HG02678 (cell line): Measurements from ENCODE around the gene SDC1.

Source experiments
- ATAC-seq: cut with Tn5 transposase; IDR thresholded peaks from one replicate; pipeline ENCODE4 v1.9.1; 2021; ENCODE audit warnings: mild to moderate bottlenecking, moderate library complexity; ENCODE audit not compliant: unreplicated experiment

The SDC1 gene

DNA sequence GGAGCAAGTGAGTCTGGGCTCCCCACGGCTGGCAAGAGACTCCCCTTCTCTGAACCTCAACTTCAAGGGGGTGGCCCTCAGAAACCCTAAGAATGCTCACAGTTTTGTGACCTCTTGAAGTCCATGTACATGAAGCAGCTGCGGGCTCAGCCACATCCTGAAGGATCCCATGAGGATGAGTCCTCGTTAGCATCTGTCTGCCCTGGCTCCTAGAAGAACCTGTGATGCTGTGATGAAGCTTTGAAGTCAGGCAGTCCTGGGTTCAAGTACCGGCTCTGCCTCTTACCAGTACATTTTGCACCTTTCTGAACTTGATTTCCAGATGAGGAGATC, 38.1 kb downstream of the SDC1 start:
- no peak for ATAC-seq

DNA sequence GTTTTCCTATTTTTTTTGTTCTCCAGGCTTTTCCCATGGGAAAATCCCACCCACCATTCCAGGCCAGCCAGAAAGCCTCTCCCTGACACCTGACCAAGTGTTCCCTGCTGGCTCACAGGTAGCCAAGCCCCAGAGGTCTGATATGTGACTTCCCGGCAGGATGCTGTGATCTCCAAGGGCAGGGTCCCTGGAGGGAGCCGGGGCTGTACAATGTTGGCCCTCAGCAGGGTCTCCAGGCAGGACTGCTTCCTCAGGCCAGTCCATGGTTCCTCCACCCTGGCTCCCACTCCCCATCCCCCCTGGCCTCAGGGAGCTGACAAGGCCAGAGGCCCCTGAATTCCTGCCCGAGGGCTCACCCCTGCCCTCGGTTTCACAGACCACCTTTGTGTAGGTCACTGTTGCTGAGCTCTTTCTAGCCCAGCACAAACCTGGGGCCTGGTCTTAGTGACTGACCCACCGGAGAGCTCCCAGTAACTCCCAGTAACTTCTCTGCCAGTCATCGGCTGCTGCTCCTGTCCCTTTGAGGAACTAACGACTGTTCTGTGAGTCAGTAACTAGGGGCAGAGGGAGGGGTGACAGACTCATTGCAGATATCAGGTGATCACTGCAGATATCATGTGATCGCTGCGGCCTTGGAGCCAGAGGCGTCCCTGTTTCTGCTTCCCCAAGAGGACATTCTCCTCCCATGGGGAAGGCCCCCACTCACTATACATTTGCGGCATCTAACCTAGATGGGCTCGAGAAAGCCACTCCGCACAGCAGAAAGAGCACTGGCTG, 38.7 kb downstream of the SDC1 start:
- no peak for ATAC-seq

DNA sequence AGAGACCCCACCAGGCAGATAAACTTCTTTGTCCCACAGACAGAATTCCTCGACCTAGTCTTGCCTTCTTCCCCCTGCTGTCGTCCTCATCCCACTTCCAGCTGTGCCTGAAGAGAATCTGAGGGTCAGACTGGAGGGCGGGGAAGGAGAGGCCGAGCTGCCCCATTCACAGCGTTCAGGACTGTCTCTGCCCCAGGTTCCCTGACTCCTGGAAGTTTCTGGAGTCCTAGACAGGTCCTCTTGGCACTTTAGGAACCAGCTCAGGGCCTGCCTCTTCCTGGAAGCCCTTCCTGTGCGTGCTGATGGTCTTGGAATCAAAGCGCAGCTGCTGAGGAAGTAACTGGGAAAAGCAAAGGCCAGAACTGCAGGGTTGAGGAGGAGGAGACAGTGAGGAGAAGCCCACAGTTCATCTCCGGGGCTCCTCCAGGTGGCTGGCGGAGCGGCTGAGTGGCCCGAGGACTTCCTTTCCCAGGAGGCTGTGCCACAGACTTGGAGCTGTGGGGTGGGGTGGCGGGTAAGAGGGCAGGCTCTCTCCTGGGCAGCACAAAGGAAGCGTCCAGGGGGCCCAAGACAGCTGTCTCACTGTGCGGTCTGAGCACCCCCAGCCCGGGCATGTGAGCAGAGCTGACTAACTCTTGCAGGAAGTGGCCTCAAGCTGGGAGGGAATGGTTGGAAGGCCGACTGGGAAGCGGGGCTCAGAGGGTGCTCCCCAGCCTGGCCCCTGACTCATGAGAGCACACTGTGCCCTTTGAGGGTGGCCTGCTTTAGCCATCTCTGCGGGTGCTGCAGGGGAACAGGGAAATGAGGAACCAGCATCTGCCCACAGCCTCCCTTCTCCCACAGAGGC, 39.5 kb downstream of the SDC1 start:
- no peak for ATAC-seq

DNA sequence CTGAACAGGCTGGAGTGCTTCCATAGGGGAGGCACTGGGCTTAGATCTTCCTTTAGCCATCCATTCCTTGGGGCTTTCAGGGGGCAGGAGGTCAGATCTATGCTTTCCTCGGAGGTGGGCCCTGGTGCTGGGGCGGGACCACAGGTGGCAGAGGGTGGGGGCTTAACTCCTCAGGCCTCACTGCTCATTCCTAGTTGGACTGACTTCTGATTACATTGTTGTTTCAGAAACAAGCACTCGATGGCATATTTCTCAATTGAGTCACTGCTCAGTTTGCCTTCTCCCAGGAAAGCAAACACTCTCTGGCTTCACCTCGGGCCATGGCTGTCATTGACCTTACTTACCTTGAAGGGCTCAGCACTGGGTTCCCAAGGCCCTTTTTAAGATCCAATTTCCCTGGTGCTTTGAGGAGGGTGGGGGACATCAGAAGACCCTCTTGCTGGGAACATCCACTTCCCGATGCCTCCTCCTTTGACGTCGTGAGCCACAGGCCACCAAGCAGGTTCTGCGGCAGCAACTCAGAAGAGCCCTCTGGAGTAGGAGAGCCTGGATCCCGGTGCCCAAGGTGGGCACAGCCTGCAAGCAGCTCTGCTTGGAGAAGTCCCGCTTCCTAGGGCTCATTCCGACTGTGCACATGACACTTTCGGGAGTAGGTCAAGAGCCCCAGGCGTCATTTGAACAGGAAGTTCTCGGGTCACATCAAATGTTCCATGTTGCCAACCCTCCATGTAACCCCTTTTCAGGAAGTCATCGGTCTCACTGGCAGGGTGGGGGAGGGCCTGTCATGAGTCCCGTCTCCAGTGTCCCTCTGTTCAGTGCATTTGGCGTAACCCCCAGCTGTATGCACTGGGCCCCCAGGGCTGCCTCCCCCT, 40.6 kb downstream of the SDC1 start:
- ATAC-seq, result no peak

DNA sequence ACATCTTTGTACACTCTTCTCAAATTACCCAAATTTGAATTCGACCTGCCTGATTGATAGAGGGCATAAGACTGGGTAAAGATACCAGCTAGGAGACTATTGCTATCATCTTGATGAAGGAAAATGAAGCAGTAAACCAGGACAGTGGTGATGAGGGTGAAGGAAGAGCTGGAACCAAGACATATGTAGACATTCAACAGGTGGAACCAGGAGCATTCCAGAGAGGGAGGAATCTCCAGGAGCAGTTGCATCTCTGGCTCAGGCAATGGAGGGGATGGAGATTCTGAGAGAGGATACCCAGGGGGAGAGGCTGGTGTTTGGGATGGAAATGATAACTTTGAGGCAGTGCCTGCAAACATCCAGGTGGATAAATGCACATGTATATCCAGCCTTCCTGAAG, 41.6 kb downstream of the SDC1 start:
- ATAC-seq, result no peak

DNA sequence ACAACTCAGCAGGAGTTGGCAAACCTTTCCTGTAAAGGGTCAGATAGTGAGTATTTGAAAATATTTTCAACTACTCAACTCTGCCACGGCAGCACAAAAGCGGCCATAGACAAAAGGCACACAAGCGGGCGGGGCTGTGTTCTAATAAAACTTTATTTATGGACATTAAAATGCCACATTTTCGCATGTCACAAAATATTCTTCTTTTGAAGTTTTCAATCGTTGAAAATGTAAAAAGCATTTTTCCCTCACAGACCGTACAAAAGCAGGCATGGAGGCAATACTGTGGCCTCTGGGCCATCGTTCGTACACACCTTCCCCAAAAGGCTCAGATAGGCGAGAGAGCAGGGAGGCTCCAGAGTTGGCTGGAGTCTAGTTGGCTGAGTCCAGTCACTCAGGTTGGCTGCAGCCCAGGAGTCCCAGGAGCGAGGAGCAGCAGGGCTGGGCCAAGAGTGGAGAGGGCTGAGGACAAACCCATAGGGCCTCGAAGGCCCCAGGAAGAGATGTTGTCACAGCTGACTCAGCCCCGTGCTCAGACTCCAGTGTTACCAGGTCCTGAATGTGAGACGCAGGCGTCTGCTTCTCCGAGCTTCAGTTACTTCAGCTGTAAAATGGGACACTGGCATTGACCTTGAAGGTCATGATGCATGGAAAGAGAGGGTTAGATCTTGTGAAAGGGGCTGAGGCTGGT, 42.5 kb downstream of the SDC1 start:
- no peak for ATAC-seq

DNA sequence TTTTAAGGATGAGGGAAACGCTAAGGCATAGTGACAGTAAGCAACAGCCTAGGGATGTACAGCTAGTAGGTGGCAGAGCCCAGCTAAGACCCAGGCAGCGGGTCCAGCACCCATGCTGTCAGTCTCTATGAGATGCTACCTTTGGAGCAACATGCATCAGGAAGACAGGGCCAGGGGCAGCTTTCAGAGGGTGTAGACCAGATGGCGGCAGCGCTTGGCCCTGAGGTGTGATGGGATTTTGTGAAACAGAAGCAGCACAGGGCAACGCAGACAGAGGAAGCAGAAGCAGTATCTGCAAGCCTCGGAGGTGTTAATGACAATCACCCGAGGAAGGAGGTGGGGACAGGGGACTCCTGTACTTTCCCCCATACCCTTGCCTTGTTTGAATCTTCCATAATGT, 43.2 kb downstream of the SDC1 start:
- no peak for ATAC-seq

DNA sequence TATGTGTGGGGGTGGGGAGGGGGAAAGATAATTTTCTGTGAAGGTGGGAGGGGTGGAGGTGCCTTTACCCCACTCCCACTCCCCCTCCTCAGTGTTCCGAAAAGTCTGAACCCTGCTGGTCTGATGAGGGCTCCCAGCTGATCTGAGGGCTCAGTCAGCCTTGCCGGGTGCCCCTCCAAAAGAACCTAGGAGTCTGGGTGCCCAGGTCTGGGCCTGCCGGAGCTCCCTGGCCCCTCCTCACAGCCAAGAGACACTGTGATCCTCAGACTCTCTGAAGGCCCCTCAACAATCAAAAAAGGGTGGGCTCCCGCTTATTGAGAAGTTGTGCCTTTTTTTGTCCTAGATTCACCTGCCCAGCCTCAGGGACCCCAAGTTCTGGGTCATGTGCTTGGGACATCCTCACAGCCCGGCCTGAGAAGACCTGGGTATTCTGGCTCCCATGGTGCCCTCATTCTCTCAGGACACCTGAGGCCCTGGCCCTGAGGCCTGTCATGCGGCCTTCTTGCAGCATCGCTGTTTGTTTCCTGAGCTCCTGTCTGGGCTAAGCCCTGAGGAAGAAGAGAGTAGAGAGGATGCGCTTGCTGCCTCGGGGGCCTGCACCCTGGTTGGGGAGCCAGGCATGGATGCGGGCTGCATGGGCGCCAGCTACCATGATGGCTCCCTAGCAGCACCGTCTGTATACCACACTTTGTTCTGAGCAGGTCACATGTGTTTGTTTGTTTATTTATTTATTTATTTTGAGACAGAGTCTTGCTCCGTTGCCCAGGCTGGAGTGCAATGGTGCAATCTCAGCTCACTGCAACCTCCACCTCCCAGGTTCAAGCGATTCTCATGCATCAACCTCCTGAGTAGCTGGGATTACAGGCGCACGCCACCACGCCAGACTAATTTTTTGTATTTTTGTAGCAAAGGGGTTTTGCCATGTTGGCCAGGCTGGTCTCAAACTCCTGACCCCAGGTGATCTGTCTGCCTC, 44.0 kb downstream of the SDC1 start:
- ATAC-seq, result no peak

DNA sequence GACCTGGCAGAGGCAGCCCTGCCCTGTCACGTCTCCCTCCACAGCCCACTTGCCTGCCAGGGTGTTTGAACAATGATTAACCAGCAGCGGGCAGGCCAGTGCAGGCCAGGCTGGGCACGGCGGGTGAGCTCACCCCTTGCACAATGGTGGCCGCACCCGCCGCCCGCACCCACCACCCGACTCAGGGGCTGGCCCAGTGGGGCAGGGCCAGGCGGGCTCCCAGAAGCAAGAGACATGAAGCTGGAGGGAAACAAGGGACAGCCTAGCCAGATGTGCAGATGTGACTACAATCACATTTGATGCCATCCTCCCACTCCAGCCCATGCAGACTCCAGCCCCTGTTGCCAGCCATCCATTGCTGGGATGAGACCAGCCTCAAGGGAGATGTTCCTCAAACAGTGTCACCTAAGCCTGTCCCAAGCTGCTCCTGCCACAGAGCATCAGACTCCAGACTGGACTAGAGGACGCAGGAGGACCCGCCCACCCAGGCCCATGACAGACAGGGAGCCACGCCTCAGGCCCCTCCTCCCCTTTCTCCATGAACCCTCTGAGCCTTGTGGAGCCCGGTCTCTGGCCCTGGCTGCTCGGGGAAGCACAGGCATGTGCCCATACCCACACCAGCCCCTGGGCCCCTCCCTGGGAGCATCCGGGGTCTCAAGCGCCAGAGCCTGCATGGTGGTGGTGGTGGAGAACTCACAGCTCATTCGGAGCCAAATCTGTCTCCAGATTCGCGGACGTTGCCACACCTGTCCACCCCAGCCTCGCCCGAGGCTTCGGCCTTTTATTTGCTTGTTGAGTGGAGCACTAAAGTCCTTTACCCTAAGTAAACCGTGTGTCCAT, 45.0 kb downstream of the SDC1 start:
- ATAC-seq, result no peak

DNA sequence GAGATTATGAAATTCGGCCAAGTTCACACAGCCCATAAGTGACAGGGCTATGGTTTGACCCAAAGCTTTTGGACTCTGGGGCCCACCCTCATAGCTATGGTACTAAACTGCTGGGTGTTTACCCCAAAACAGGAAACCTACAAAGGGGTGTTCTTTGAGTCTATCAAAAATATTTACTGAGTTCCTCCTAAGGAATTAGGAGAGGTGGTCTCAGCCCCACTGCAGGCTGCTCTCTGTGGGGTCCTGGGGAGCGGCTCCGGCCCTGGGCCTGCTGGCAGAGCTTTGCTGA, 45.5 kb downstream of the SDC1 start:
- no peak for ATAC-seq

DNA sequence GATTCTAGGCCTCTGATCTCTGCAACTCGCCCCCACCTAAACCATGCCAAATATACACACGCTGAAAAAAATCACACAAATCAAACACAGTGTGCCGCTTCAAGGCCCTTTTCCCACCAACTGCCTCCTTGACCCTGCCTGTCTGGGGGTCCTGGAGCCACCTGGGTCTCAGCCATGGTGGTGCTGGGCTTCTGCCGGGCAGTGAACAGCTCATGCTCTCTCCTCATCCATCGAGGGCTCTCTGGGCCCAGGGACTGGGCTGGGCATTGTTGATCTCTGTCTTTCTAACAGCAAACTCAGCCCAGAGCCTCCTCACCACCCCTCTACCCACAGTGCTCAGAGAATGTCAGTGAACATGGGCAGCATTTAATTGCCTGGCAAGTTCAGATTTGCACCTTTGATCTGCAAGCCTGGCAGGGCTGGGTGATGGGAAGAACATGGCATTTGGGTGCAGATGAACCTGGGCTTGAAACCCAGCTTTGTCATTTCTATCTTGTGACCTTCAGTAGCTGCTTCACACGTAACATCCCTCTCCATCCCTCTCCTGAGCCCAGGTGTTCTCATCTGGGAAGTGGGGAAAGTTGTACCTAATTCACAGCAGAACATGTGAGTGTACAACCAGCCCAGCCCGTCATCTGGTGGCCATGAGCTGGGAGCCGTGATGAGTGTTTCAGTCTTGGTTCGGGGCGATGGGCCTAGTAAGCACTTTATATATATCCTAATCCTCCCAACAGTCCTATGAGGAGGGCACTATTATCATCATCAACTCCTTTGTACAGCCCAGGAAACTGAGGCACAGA, 46.1 kb downstream of the SDC1 start:
- ATAC-seq, result no peak

DNA sequence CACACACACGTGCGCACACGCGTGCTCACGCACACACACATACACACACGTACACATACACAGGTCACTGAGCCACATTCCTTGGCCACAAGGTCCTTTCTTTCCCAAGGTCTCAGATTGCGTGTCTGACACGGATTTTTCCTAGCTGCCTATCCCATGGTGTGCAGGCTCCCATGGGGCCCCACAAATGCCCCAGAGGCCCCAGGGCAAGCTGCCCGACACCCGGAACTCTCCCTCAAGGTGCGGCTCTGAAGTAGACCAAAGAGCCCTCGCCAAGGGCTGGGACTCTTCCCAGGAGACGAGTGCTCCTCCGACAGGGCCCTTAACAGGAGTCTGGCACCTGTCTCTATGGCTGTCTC, 46.7 kb downstream of the SDC1 start:
- no peak for ATAC-seq

DNA sequence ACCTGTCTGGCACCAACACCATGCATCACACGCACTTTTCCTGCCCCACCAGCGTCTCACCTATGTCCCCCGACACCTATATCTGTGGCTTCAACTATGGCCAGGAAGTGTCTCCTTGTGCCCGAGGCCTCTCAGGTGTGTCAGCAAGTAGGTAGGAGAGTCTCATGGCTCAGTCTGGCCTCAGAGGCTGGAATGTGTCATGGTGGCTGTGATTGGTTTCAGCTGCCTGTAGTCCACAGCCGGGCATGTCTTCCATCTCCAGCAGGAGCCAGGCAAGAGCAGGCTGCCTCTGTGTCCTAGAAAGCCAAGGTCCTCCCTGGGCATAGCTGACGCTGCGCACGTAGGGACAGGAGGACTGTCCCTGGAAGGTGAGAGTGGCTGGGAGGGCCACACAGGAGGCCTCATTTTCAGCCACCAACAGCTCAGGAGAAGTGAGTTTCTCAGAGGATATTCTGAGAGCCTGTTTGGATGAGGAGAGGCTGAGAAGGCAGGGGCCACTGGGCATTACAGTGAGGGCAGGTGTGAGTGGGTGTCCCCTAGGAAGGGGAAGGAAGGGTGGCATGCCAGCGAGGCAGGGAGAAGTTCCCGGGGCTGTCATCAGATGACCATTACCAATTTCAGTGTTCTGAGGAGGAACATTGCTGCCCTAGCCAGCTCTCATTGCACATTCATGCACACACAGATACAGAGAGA, 47.2 kb downstream of the SDC1 start:
- no peak for ATAC-seq

DNA sequence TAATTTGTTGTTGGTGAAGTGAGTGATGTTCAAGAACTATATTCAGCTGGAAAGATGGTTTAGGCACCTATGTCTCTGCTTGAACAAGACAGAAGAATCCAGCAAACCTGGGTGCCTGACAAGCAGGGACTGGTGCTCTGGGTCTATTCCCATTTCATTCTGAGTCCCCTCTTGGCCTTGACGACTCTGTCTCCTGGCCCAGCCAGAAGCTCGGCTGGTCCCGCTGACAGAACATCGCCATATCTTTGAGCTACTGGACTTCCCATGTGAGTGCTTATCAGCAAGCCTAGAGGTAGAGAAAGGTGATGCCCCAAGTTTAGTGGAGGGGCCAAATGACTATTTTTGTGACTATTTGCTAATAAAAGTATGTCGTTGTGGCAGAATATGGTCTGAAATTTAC, 48.2 kb downstream of the SDC1 start:
- ATAC-seq, result no peak

DNA sequence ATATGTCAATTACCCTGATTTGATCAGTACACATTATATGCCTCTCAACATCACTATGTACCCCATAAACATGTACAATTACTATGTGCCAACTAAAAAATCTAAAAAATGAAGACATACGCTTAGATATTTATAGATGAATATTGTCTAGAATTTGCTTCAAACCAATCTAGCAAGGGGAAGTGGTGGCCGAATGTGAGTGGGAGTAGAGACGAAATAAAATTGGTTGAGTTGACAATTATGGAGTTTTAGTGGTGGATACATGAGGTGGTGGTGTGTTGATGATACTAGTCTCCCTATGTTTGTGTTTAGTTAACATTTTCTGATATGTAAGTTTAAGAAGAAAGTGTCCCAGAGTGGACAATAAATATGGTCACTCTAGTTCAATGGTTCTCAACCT, 49.0 kb downstream of the SDC1 start:
- no peak for ATAC-seq

DNA sequence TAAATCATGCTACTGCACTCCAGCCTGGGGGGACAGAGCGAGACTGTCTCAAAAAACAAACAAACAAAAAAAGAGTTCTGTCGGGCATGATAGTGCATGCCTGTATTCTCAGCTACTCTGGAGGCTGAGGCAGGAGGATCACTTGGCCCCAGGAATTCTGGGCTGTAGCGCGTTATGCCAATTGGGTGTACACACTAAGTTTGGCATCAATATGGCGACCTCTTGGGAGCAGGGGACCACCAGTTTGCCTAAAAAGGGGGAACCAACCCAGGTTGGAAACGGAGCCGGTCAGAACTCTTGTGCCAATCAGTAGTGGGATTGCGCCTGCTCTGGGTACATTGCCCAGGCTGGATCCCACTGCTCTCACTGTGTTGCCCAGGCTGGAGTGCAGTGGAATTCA, 49.7 kb downstream of the SDC1 start:
- no peak for ATAC-seq

DNA sequence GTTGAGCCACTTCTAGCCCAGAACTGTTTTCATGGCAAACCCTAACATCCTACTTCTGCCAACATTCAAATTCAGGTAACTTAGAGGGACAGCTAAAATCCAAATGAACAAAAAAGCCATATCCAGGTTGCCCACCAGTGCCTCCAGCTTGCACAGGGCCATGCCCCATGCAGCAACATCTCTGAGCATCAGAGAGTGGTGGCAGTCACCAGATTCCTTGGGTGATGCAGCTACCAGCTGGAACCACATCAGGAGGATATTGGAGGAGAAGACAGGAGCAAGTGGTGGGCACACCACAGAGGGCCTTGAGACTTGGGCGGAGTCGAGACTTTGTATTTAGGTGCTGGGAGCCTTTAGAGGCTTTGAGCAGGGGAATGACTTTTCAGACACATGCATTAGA, 50.5 kb downstream of the SDC1 start:
- ATAC-seq, result no peak
